ENCODE data around the gene PTPRJ.
"Not testable (repeated sequence)": the region's sequence is repeated elsewhere in the genome, so short reads cannot be mapped to it uniquely, and the experiment has no call there.

The PTPRJ gene

DNA sequence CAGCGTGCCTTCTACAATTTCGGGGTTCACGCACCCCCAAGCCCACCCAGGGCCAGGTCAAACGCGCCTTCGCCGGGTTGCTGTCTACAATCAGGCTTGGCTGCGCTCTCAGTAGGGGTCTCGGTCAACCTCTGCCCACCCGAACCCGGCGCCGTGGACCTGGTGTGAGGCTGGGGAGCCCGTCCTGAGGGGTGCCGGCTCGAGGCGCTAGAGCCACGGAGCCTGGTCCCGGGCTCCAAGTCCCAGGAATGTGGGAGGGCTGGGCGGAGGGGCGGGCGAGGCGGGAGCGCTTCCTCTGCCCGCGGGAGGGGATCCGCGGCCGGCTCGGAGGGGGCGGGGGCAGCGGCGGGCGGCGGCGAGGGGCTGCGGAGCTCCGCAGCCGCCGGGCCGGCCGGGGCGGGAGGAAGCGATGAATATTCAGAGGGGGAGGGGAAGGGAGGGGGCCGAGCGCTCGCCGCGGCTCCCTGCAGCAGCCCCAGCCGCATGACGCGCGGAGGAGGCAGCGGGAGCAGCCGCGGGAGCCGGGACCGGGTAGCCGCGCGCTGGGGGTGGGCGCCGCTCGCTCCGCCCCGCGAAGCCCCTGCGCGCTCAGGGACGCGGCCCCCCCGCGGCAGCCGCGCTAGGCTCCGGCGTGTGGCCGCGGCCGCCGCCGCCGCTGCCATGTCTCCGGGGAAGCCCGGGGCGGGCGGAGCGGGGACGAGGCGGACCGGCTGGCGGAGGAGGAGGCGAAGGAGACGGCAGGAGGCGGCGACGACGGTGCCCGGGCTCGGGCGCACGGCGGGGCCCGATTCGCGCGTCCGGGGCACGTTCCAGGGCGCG lies at the start of gene PTPRJ:
Gene PTPRJ, plus strand, starts transcription at position 472 of the 819 bp plus-strand sequence. CDS start 354 bp downstream, outside the sequence.
- peak in 1 of 2 donors; percentile 32 for DNase-seq (ENCODE audit: low read depth in 1 of 2, low spot score in 1 of 2)

- DNase-seq (ENCODE audit: low read depth in 1 of 2, low spot score in 1 of 2): no peak
Measured at GRCh38 chr11:47932544-47932943, 47.8 kb upstream of the PTPRJ start.

DNA sequence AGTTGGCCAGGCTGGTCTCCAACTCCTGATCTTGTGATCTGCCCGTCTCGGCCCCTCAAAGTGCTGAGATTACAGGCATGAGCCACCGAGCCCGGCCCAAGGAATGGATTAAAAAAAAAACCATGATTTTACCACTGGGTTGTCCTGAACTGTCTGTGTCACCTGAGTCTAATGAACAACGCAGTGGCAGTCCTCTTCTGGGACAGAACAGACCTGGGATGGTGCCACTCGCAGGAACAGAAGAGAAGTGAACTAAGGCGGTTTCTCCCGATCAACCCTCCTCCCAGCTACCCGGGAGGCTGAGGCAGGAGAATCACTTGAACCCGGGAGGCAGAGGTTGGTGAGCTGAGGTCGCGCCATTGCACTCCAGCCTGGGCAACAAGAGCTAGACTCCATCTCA lies 46.6 kb upstream of the PTPRJ start:
- not testable (repeated sequence) for DNase-seq (ENCODE audit: low read depth in 1 of 2, low spot score in 1 of 2)

- no peak for DNase-seq (ENCODE audit: low read depth in 1 of 2, low spot score in 1 of 2)
Measured at GRCh38 chr11:47938791-47939560, 41.4 kb upstream of the PTPRJ start.

DNA sequence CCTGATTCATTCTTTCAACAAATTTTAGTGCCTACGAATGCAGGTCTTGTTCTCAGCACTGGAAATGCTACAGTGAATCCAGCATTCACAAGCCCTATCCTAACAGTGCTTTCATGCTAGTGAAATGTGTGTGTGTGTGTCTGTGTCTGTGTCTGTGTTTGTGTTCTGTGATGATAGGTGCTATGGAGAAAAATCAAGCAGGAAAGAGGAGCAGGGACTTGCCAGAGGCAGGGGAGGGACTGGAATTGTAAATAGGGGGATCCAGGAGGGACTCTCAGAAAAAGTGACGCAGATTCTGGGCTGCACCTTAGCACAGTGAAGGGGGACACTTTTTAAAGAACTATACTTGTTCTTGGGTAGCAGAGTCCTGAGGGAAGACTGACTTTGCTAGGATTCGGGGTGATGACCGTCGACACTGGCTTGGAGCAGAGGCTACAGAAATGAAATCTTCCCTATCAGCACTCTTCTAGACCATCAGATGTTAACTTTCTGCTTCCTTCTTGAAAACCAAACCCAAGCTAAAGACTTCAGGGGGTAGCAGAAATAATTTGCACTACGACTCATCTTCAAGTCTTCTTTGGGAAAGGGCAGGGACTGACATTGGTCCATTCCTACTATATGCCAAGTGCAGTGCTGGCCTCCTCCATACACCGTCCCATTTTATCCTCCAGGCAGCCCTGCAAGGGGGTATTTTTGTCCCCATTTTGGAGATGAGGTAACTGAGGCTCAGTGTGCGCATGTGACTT lies 39.3 kb upstream of the PTPRJ start:
- no peak for DNase-seq (ENCODE audit: low read depth in 1 of 2, low spot score in 1 of 2)

DNA sequence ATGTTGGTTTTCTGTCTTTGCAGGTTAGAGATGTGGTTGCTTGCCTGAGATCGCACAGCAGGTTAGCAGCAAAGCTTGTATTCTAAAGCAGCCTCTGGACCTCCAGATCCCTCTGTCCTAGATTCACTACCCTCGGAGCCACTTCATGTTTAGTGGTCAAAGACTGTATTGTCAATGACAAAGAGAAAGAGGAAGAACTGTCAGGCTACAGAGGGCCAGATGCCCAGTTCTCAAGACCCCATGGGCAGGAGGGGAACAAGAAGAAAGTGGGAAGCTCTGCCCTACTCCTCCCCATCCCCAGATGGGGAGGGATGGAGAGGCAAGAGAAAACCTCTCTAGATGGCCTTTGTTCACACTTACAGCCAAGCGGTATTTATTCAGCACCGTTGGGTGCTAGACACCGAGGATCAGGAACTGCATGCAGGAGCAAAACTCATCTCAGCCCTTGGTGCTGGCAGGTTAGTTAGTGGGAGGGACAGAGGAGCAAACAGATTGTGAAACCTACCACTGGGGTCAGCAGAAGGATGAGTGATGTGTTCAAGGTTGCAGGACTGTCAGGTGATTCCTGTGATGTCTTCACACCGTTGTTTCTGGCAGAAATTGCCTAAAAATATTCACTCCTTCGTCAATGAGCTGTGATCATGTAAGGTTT lies 38.3 kb upstream of the PTPRJ start:
- DNase-seq (ENCODE audit: low read depth in 1 of 2, low spot score in 1 of 2): no peak

DNA sequence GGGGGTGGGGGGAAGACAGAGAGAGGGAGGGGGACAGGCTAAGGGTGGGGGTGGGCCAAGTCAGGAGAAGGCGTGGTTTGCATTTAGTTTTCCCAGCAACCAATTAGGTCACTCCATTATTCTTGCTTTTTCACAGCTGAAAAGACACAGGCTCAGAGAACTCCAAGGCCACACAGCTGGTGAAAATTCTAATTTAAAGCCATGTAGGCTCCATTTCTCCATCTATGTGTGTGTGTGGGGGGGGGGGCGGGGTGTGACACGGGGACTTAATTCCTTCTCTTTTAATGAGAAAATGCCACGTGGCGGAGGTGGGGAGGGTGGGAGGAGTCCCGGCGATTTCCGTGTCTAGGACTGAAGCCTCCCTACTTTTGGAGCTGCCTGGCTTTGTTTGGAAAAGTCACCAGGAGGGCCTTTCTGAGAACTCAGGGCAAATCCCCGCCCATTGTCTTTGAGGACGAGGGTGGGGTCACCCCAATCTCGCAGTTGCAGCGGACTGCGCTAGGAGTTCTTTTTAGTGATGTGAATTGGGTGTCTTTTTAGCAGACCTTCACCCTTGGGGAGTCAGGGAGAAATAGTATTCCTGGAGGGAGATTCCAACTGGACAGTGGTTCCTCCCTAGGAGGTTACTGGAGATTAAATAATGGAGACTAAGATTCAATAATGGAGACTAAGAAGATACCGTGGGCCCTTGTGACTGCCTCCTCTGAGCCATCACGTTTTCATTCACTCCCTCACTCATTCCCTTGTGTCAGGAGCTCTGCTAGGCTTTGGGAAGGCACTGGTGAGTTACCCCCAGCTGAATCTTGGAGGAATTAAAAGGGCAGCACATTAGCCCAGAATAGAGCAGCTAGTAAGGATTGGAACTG lies 36.4 kb upstream of the PTPRJ start:
- DNase-seq (ENCODE audit: low read depth in 1 of 2, low spot score in 1 of 2): no peak

- DNase-seq (ENCODE audit: low read depth in 1 of 2, low spot score in 1 of 2): no peak
Measured at GRCh38 chr11:47944632-47945031, 35.7 kb upstream of the PTPRJ start.

- DNase-seq (ENCODE audit: low read depth in 1 of 2, low spot score in 1 of 2): peak in 1 of 2 donors; percentile 33
Measured at GRCh38 chr11:47946682-47947559, 33.4 kb upstream of the PTPRJ start.

DNA sequence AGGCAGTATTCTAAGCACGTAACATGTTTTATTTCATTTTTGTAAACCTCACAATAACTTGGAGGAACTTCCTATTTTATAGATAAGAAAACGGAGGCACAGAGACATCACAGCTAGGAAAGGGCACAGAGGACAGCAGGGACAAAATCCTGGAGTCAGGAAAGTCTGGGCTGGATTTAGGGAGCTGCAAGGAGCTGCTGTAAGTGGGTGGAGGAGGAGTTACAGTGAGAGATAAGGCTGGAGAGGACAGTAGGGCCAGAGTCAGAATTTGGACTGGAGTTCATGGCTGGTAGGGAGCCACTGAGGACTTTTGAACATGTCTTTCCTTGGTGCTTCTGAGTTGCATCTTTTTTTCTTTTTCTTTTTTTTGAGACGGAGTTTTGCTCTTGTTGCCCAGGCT lies 32.2 kb upstream of the PTPRJ start:
- DNase-seq (ENCODE audit: low read depth in 1 of 2, low spot score in 1 of 2): no peak

GRCh38 chr11:47949001-47949675 lies 31.2 kb upstream of the PTPRJ start:
- not testable (repeated sequence) for DNase-seq (ENCODE audit: low read depth in 1 of 2, low spot score in 1 of 2)

- DNase-seq (ENCODE audit: low read depth in 1 of 2, low spot score in 1 of 2): peak; percentile 4 to 45
Measured at GRCh38 chr11:47950396-47950795, 30.0 kb upstream of the PTPRJ start.

GRCh38 chr11:47951504-47951903 lies 28.9 kb upstream of the PTPRJ start:
- DNase-seq (ENCODE audit: low read depth in 1 of 2, low spot score in 1 of 2): not testable (repeated sequence)

DNA sequence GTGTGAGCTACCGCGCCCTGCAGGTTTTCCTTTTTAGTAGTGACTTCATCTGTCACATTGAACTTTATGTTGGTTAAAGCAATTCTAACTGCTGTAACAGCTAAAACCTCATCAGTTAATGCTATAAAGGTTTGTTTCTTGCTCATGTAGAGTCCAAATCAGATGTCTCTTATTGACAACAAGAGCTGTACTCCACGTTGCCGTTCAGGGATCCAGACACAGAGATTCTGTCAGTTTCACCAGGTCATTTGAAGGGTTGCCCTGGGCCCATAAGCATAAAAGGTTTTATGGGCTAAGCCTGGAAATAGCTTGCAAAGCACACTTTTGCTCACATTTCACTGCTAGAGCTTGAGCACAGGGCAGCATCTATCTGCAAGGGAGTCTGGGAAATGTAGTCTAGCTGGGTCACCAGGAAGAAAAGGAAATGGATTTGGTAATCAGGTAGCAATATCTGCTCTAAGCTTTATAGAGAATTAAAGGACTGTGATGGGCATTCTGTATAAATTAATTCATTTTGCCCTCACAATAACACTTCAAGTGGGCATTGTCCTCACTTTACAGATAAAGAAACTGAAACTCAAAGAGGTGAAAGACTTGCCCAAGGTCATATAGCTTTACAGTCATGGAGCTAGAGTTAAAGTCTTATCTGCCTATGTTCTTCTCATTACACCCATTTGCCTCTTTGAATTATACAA lies 25.2 kb upstream of the PTPRJ start:
- DNase-seq (ENCODE audit: low read depth in 1 of 2, low spot score in 1 of 2): no peak

- no peak for DNase-seq (ENCODE audit: low read depth in 1 of 2, low spot score in 1 of 2)
Measured at GRCh38 chr11:47960015-47960414, 20.3 kb upstream of the PTPRJ start.

DNA sequence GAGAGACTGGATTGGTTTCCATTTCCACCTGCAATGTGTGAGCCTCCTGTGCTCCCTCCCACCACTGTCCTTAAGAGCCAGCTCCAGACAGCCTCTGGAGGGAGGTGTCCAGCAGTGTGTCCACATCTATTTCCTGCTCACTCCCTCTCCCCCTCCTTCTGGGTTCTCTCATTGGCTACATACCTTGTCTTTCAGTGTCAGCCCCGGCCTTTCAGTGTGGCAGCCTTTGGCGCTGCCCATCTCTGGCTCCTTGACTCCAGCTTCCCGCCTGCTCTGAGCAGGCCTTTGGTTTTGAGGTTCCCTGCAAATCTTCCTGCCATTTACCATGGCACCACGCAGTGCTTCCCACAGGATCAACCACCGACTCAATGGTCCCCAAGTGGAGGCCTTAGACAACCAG lies 19.0 kb upstream of the PTPRJ start:
- no peak for DNase-seq (ENCODE audit: low read depth in 1 of 2, low spot score in 1 of 2)

GRCh38 chr11:47964546-47964945 lies 15.8 kb upstream of the PTPRJ start:
- no peak for DNase-seq (ENCODE audit: low read depth in 1 of 2, low spot score in 1 of 2)

Data from activated CD4-positive, alpha-beta T cell treated with anti-CD3 and anti-CD28 coated beads, Interleukin-2, amount 50 U/mL, for 24 hours (primary cell).